NT2/D1 (cell line): ENCODE measurements around the gene TRRAP.
"Not testable (repeated sequence)": the region's sequence is repeated elsewhere in the genome, so short reads cannot be mapped to it uniquely, and the experiment has no call there.

ENCODE experiments used
- DNase-seq: peaks from one replicate; pipeline ENCODE4 v3.0.0-alpha.2; 2011; ENCODE audit warnings: low read depth, low spot score
- H3K27me3 ChIP-seq: 2 replicates; pipeline ENCODE4 v1.6.0; 2011; ENCODE audit warnings: mild to moderate bottlenecking; ENCODE audit not compliant: insufficient read length, insufficient read depth
- H3K36me3 ChIP-seq: 2 replicates; pipeline ENCODE4 v1.6.1; 2011; ENCODE audit warnings: mild to moderate bottlenecking, low read length, mixed read lengths; ENCODE audit not compliant: insufficient read depth, insufficient read length
- H3K4me1 ChIP-seq: 2 replicates; pipeline ENCODE4 v1.5.1; 2011; ENCODE audit not compliant: insufficient read depth, insufficient read length
- H3K4me3 ChIP-seq: 2 replicates; pipeline ENCODE4 v1.5.1; 2011; ENCODE audit warnings: low read depth; ENCODE audit not compliant: insufficient read length
- H3K9ac ChIP-seq: 2 replicates; pipeline ENCODE4 v1.6.0; 2011; ENCODE audit warnings: low read depth; ENCODE audit not compliant: insufficient read length
- H3K9me3 ChIP-seq: 2 replicates; pipeline ENCODE4 v1.5.1; 2011; ENCODE audit warnings: mild to moderate bottlenecking, low read length; ENCODE audit not compliant: insufficient read depth
- SUZ12 ChIP-seq: IDR thresholded peaks from 2 replicates; pipeline ENCODE4 v1.6.1; 2011; ENCODE audit not compliant: insufficient read length, insufficient read depth; ENCODE audit errors: extremely low read depth
- YY1 ChIP-seq: IDR thresholded peaks from 2 replicates; pipeline ENCODE4 v1.6.1; 2011; ENCODE audit not compliant: insufficient read length, insufficient read depth
- ZNF274 ChIP-seq: IDR thresholded peaks from 2 replicates; pipeline ENCODE4 v1.6.1; 2011; ENCODE audit warnings: mild to moderate bottlenecking, low read depth, low read length

Gene TRRAP

GRCh38 chr7:99040104-99040958 lies 162.0 kb downstream of the TRRAP start:
- Histone ChIP-seq H3K4me3 (no peak overlapping the region), H3K4me1 (no peaks in the 10 kb centered on the region), H3K9ac (no peak overlapping the region), H3K27me3 (no peaks in the 10 kb centered on the region), H3K9me3 (no peaks in the 10 kb centered on the region), H3K36me3 (peaks cover 68% of the 10 kb centered on the region)
- TF ChIP-seq ZNF274, result no peak
- TF ChIP-seq YY1, result no peak
- no peak for TF ChIP-seq SUZ12
- peak; percentile 84 for DNase-seq

DNA sequence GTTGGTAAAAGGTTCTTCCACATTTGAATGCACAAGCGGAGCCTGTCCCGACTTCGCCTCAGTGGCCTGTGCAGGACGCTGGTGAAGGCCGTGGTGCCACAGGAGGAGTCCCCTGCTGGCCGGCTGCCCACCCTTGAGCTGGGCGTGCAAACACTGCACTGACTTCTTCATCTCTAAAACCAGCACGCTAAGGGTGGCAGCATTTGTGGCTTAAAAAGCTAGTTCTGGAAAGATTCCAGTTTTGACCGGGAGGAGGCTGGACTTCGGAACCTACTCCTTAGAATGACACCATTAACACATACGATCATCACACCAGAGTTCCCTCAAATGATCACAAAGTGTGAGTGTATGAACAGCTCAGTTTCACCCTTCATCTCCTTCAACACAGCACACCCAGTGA lies 163.2 kb downstream of the TRRAP start:
- DNase-seq, result no peak
- no peaks in the 10 kb centered on the region for H3K4me1 ChIP-seq
- no peaks in the 10 kb centered on the region for H3K27me3 ChIP-seq
- TF ChIP-seq ZNF274, result no peak
- no peak for TF ChIP-seq SUZ12
- TF ChIP-seq YY1, result no peak
- no peaks in the 10 kb centered on the region for H3K9me3 ChIP-seq
- no peak overlapping the region for H3K9ac ChIP-seq
- H3K36me3 ChIP-seq, result peaks cover 58% of the 10 kb centered on the region
- H3K4me3 ChIP-seq, result no peak overlapping the region

DNA sequence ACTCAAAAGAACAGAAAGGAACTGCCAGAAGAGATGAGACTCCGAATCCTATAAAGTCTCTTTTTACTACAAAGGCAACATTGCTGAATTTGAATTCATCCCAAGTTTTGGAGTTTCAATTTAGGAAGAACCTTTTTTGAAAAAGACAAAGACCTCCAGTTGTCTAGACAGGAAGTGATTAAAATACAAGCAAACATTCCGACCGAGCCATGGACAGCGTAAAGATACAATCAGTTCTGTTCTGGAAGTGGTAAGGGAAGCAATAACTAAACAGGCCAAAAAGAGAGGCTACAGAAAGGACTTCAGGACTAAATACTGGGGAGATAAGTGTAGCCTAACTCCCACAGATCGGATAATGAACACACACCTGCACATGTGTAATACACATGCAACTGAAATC lies 164.6 kb downstream of the TRRAP start:
- H3K36me3 ChIP-seq, result peaks cover 57% of the 10 kb centered on the region

GRCh38 chr7:99044858-99045257 lies 166.5 kb downstream of the TRRAP start:
- not testable (repeated sequence) for H3K9ac ChIP-seq, H3K9me3 ChIP-seq, H3K4me3 ChIP-seq, H3K27me3 ChIP-seq, H3K4me1 ChIP-seq, DNase-seq
- peaks cover 58% of the 10 kb centered on the region for H3K36me3 ChIP-seq

More for the DNA sequence above, 164.6 kb downstream of the TRRAP start:
- DNase-seq, result no peak
- TF ChIP-seq SUZ12, result no peak
- no peak for TF ChIP-seq YY1
- TF ChIP-seq ZNF274, result no peak
- Histone ChIP-seq H3K4me3 (no peak overlapping the region), H3K9me3 (no peaks in the 10 kb centered on the region), H3K4me1 (no peaks in the 10 kb centered on the region), H3K9ac (no peak overlapping the region), H3K27me3 (no peaks in the 10 kb centered on the region)

DNA sequence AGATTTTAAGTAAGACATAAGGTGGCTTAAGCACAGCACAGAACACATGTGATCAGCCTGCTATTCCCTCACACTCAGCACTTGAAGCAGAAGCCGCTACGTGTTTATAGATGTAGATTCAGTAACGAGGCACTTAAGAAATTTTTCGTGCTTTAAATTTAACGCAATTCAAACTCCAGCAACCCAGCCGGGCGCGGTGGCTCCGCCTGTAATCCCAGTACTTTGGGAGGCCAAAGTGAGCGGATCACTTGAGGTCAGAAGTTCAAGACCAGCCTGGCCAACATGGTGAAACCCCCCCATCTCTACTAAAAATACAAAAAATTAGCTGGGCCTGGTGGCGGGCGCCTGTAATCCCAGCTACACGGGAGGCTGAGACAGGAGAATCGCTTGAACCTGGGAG lies 167.9 kb downstream of the TRRAP start:
- not testable (repeated sequence) for H3K4me3 ChIP-seq, H3K9ac ChIP-seq, DNase-seq, H3K27me3 ChIP-seq, H3K9me3 ChIP-seq, H3K4me1 ChIP-seq
- peaks cover 63% of the 10 kb centered on the region for H3K36me3 ChIP-seq

GRCh38 chr7:99046722-99047121 lies 168.4 kb downstream of the TRRAP start:
- no peaks in the 10 kb centered on the region for H3K27me3 ChIP-seq
- no peak overlapping the region for H3K4me3 ChIP-seq
- H3K9me3 ChIP-seq, result no peaks in the 10 kb centered on the region
- peaks cover 63% of the 10 kb centered on the region for H3K36me3 ChIP-seq
- no peak for TF ChIP-seq YY1
- no peak for TF ChIP-seq SUZ12
- TF ChIP-seq ZNF274, result no peak
- H3K9ac ChIP-seq, result no peak overlapping the region
- DNase-seq, result no peak
- no peaks in the 10 kb centered on the region for H3K4me1 ChIP-seq

DNA sequence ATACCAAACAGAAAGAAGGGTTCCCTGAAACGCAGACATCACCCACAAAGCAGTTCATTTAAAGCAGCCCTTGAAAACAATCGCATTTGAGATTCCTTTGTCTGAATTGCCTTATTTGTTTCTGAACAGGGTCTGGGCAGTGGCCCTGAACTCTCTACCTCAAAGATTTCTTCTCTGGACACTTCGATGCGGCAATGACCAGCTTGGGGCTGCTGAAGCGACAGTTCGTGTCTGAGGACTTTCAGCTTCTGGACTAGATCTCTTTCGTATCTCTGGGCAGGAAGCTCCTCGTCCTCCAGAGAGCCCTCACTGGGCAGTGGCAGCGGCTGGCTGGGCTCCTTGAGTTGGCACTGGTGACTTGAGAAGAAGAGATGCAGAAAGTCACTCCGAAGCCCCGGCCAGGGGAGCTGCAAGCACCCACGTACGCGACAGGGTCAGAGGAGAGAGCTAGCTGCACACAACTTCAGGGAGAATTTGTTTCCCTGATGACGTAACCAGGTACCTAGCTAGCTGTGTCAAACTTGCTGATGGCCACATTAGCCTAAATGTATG lies 169.3 kb downstream of the TRRAP start:
- Histone ChIP-seq H3K27me3 (no peaks in the 10 kb centered on the region), H3K9ac (no peak overlapping the region), H3K4me3 (no peak overlapping the region), H3K9me3 (no peaks in the 10 kb centered on the region), H3K36me3 (peaks cover 67% of the 10 kb centered on the region), H3K4me1 (no peaks in the 10 kb centered on the region)
- TF ChIP-seq SUZ12 (no peak), YY1 (no peak), ZNF274 (no peak)
- no peak for DNase-seq
